ENCODE measurements around the gene ZBTB2. TPM values are rescaled to one million over a fixed set of nuclear protein-coding genes. Genes with fewer than 3 reads are reported as not detected.

The ZBTB2 gene
- total RNA-seq, 6 donors from 2014 or later = 4.2 to 18.5 (median 10.9) TPM

GRCh38 chr6:151327101-151327500, 64.3 kb downstream of the ZBTB2 start:
- ATAC-seq (ENCODE audit: low FRiP score in 2 of 2) (no peak), DNase-seq (no peak)
- Histone ChIP-seq H3K4me3 (no peak overlapping the region), H3K9me3 (no peaks in the 10 kb centered on the region), H3K36me3 (no peaks in the 10 kb centered on the region), H3K4me1 (peaks cover 24 to 29% (median 27%) of the 10 kb centered on the region in 4 donors), H3K27me3 (no peaks in the 10 kb centered on the region), H3K27ac (no peak overlapping the region)
- TF ChIP-seq POLR2AphosphoS5 (IDR thresholded peaks at IDR 0.05) (no peak), CTCF (IDR thresholded peaks at IDR 0.05) (no peak), EP300 (IDR thresholded peaks at IDR 0.05) (no peak), POLR2A (IDR thresholded peaks at IDR 0.05) (no peak)
- 58 to 77% methylated on average over 4 of the region's 4 CpGs for WGBS, 2 donors

- 45 to 52% methylated on average over 8 of the region's 8 CpGs for WGBS, 2 donors
These were observed 65.1 kb downstream of the ZBTB2 start for GRCh38 chr6:151326116-151326825.

GRCh38 chr6:151325075-151326050, 66.0 kb downstream of the ZBTB2 start:
- Histone ChIP-seq H3K4me3 (peak overlapping the region; percentile 49 to 64 (median 54)), H3K9me3 (no peaks in the 10 kb centered on the region), H3K27ac (peak overlapping the region; percentile 6 to 85 (median 77)), H3K27me3 (no peaks in the 10 kb centered on the region), H3K4me1 (peaks cover 24 to 29% (median 27%) of the 10 kb centered on the region in 4 donors), H3K36me3 (no peaks in the 10 kb centered on the region)
- TF ChIP-seq POLR2AphosphoS5 (IDR thresholded peaks at IDR 0.05) (peak in 1 of 2 donors; percentile 41), EP300 (IDR thresholded peaks at IDR 0.05) (no peak), POLR2A (IDR thresholded peaks at IDR 0.05) (no peak), CTCF (IDR thresholded peaks at IDR 0.05) (no peak)
- 2 to 3% methylated on average over 21 to 41 of the region's 46 CpGs for WGBS, 2 donors
- ATAC-seq (ENCODE audit: low FRiP score in 2 of 2) (peak; percentile 52 to 79), DNase-seq (peak; percentile 66 to 87)

More at GRCh38 chr6:151326116-151326825, 65.1 kb downstream of the ZBTB2 start:
- Histone ChIP-seq H3K4me3 (peak overlapping the region in 3 of 4 donors; percentile 49 to 58 (median 51)), H3K9me3 (no peaks in the 10 kb centered on the region), H3K4me1 (peaks cover 24 to 29% (median 27%) of the 10 kb centered on the region in 4 donors), H3K36me3 (no peaks in the 10 kb centered on the region), H3K27ac (peak overlapping the region; percentile 6 to 85 (median 77)), H3K27me3 (no peaks in the 10 kb centered on the region)
- DNase-seq (no peak), ATAC-seq (ENCODE audit: low FRiP score in 2 of 2) (no peak)
- TF ChIP-seq POLR2A (IDR thresholded peaks at IDR 0.05) = no peak

GRCh38 chr6:151324488-151324825, 66.9 kb downstream of the ZBTB2 start:
- no peak for ATAC-seq (ENCODE audit: low FRiP score in 2 of 2)
- H3K9me3 ChIP-seq = no peaks in the 10 kb centered on the region
- WGBS, 2 donors = 24 to 27% methylated on average over 6 of the region's 6 CpGs
- peak overlapping the region in 2 of 4 donors; percentile 76 to 85 for H3K27ac ChIP-seq
- no peak for DNase-seq
- TF ChIP-seq CTCF (IDR thresholded peaks at IDR 0.05) (peak in 2 of 6 experiments; percentile 0 to 46), POLR2A (IDR thresholded peaks at IDR 0.05) (no peak), POLR2AphosphoS5 (IDR thresholded peaks at IDR 0.05) (no peak)
- H3K36me3 ChIP-seq = no peaks in the 10 kb centered on the region
- H3K27me3 ChIP-seq = no peaks in the 10 kb centered on the region
- peaks cover 24 to 29% (median 27%) of the 10 kb centered on the region in 4 donors for H3K4me1 ChIP-seq
- no peak overlapping the region for H3K4me3 ChIP-seq

All from upper lobe of left lung (tissue), 6 donors.